Measurements from ENCODE around the gene MPRIP. TPM values are rescaled to one million over a fixed set of nuclear protein-coding genes. Genes with fewer than 3 reads are reported as not detected.
A peak's percentile ranks its signal among the peaks of the same experiment; 100 is the strongest.

The MPRIP gene
- total RNA-seq, 1 experiment from 2014 or later: 338 TPM

- no TSS peak for BruUV-seq (replicated peaks)
- H3K27me3 Mint-ChIP-seq (ENCODE audit: unreplicated experiment): no peaks in the 10 kb centered on the region
- H3K27ac Mint-ChIP-seq (ENCODE audit: unreplicated experiment): no peak overlapping the region
- no peaks in the 10 kb centered on the region for H3K9me3 Mint-ChIP-seq (ENCODE audit: low read depth, unreplicated experiment)
- TF ChIP-seq CTCF (IDR thresholded peaks at IDR 0.05; ENCODE audit: unreplicated experiment): no peak
- CTCF ChIA-PET: no interaction called here
- no peak overlapping the region for H3K4me3 Mint-ChIP-seq (ENCODE audit: low read depth, unreplicated experiment)
- peaks cover 33% of the 10 kb centered on the region for H3K4me1 Mint-ChIP-seq (ENCODE audit: low read depth, unreplicated experiment)
- no peak for DNase-seq
- intact Hi-C loops (cut with micrococcal nuclease; ENCODE audit: unreplicated experiment): no loop called here
- H3K36me3 Mint-ChIP-seq (ENCODE audit: insufficient read depth, unreplicated experiment): peaks cover 10% of the 10 kb centered on the region
These were observed 6.2 kb upstream of the MPRIP start for GRCh38 chr17:17035920-17036523.

GRCh38 chr17:17036524-17036998, 5.7 kb upstream of the MPRIP start:
- TF ChIP-seq CTCF (IDR thresholded peaks at IDR 0.05; ENCODE audit: unreplicated experiment): no peak
- intact Hi-C loops (cut with micrococcal nuclease; ENCODE audit: unreplicated experiment): no loop called here
- Mint-ChIP-seq H3K4me1 (ENCODE audit: low read depth, unreplicated experiment) (peaks cover 35% of the 10 kb centered on the region), H3K4me3 (ENCODE audit: low read depth, unreplicated experiment) (no peak overlapping the region), H3K9me3 (ENCODE audit: low read depth, unreplicated experiment) (no peaks in the 10 kb centered on the region), H3K36me3 (ENCODE audit: insufficient read depth, unreplicated experiment) (peaks cover 16% of the 10 kb centered on the region), H3K27ac (ENCODE audit: unreplicated experiment) (no peak overlapping the region), H3K27me3 (ENCODE audit: unreplicated experiment) (no peaks in the 10 kb centered on the region)
- CTCF ChIA-PET: no interaction called here
- no peak for DNase-seq
- BruUV-seq (replicated peaks): no TSS peak

- intact Hi-C loops (cut with micrococcal nuclease; ENCODE audit: unreplicated experiment): no loop called here
- peaks cover 21% of the 10 kb centered on the region for H3K4me1 Mint-ChIP-seq (ENCODE audit: low read depth, unreplicated experiment)
- H3K36me3 Mint-ChIP-seq (ENCODE audit: insufficient read depth, unreplicated experiment): peaks cover 35% of the 10 kb centered on the region
- no peak overlapping the region for H3K4me3 Mint-ChIP-seq (ENCODE audit: low read depth, unreplicated experiment)
- CTCF ChIA-PET: interaction anchor here (1.5 kb wide), 1 partner anchor 12 kb away, joined by 8 read pairs; no protein-coding TSS in a partner anchor
- no peaks in the 10 kb centered on the region for H3K27me3 Mint-ChIP-seq (ENCODE audit: unreplicated experiment)
- no peak for TF ChIP-seq CTCF (IDR thresholded peaks at IDR 0.05; ENCODE audit: unreplicated experiment)
- no peaks in the 10 kb centered on the region for H3K9me3 Mint-ChIP-seq (ENCODE audit: low read depth, unreplicated experiment)
- H3K27ac Mint-ChIP-seq (ENCODE audit: unreplicated experiment): peak overlapping the region; percentile 24
- BruUV-seq (replicated peaks): no TSS peak
- no peak for DNase-seq
These were observed 2.3 kb upstream of the MPRIP start for GRCh38 chr17:17039911-17040310.

GRCh38 chr17:17041018-17041521, 1.2 kb upstream of the MPRIP start:
- peaks cover 47% of the 10 kb centered on the region for H3K36me3 Mint-ChIP-seq (ENCODE audit: insufficient read depth, unreplicated experiment)
- H3K27me3 Mint-ChIP-seq (ENCODE audit: unreplicated experiment): no peaks in the 10 kb centered on the region
- peak overlapping the region; percentile 86 for H3K4me3 Mint-ChIP-seq (ENCODE audit: low read depth, unreplicated experiment)
- CTCF ChIA-PET: interaction anchor here (0.6 to 1.5 kb wide), 7 partner anchors 9 to 189 kb away, joined by 3 to 8 read pairs (median 4); no protein-coding TSS in a partner anchor
- intact Hi-C loops (cut with micrococcal nuclease; ENCODE audit: unreplicated experiment): no loop called here
- H3K27ac Mint-ChIP-seq (ENCODE audit: unreplicated experiment): peak overlapping the region; percentile 66
- no peak for DNase-seq
- BruUV-seq (replicated peaks): no TSS peak
- peaks cover 21% of the 10 kb centered on the region for H3K4me1 Mint-ChIP-seq (ENCODE audit: low read depth, unreplicated experiment)
- no peaks in the 10 kb centered on the region for H3K9me3 Mint-ChIP-seq (ENCODE audit: low read depth, unreplicated experiment)
- no peak for TF ChIP-seq CTCF (IDR thresholded peaks at IDR 0.05; ENCODE audit: unreplicated experiment)

Data from Calu3 (cell line).